ENCODE results near the gene GRID2.

GRID2 gene

GRCh38 chr4:93127489-93127888 is 823.7 kb downstream of the GRID2 start:
- DNase-seq: no peak

- no peak for DNase-seq
Measured at GRCh38 chr4:93132631-93133030, 828.9 kb downstream of the GRID2 start.

- DNase-seq: no peak
Measured at GRCh38 chr4:93139118-93139517, 835.4 kb downstream of the GRID2 start.

GRCh38 chr4:93143902-93144301 is 840.1 kb downstream of the GRID2 start:
- DNase-seq: no peak

GRCh38 chr4:93144644-93145043 is 840.9 kb downstream of the GRID2 start:
- no peak for DNase-seq

- DNase-seq: no peak
Measured at GRCh38 chr4:93147524-93148212, 843.9 kb downstream of the GRID2 start.

- no peak for DNase-seq
Measured at GRCh38 chr4:93152491-93152890, 848.7 kb downstream of the GRID2 start.

GRCh38 chr4:93157986-93158385 is 854.2 kb downstream of the GRID2 start:
- no peak for DNase-seq

- DNase-seq: no peak
Measured at GRCh38 chr4:93168053-93168452, 864.3 kb downstream of the GRID2 start.

- no peak for DNase-seq
Measured at GRCh38 chr4:93169966-93170365, 866.2 kb downstream of the GRID2 start.

GRCh38 chr4:93174598-93174997 is 870.8 kb downstream of the GRID2 start:
- no peak for DNase-seq

GRCh38 chr4:93178279-93178678 is 874.5 kb downstream of the GRID2 start:
- no peak for DNase-seq

GRCh38 chr4:93179044-93179443 is 875.3 kb downstream of the GRID2 start:
- DNase-seq: no peak

- no peak for DNase-seq
Measured at GRCh38 chr4:93182722-93183121, 879.0 kb downstream of the GRID2 start.

GRCh38 chr4:93183576-93183975 is 879.8 kb downstream of the GRID2 start:
- no peak for DNase-seq

GRCh38 chr4:93184053-93184452 is 880.3 kb downstream of the GRID2 start:
- DNase-seq: no peak

GRCh38 chr4:93186846-93187245 is 883.1 kb downstream of the GRID2 start:
- DNase-seq: no peak

GRCh38 chr4:93187466-93187865 is 883.7 kb downstream of the GRID2 start:
- DNase-seq: no peak

GRCh38 chr4:93187892-93188291 is 884.1 kb downstream of the GRID2 start:
- DNase-seq: no peak

- no peak for DNase-seq
Measured at GRCh38 chr4:93199492-93199891, 895.7 kb downstream of the GRID2 start.

- DNase-seq: no peak
Measured at GRCh38 chr4:93201471-93202096, 897.8 kb downstream of the GRID2 start.

GRCh38 chr4:93203708-93204107 is 899.9 kb downstream of the GRID2 start:
- DNase-seq: no peak

- no peak for DNase-seq
Measured at GRCh38 chr4:93212250-93212649, 908.5 kb downstream of the GRID2 start.

- DNase-seq: no peak
Measured at GRCh38 chr4:93216646-93217045, 912.9 kb downstream of the GRID2 start.

GRCh38 chr4:93217431-93217830 is 913.7 kb downstream of the GRID2 start:
- DNase-seq: no peak
